ENCODE measurements around the gene C19orf25. TPM values are rescaled to one million over a fixed set of nuclear protein-coding genes. Genes with fewer than 3 reads are reported as not detected.

The C19orf25 gene
- total RNA-seq, 4 donors from 2014 or later, result 35.5 to 68.5 (median 61.9) TPM

DNA sequence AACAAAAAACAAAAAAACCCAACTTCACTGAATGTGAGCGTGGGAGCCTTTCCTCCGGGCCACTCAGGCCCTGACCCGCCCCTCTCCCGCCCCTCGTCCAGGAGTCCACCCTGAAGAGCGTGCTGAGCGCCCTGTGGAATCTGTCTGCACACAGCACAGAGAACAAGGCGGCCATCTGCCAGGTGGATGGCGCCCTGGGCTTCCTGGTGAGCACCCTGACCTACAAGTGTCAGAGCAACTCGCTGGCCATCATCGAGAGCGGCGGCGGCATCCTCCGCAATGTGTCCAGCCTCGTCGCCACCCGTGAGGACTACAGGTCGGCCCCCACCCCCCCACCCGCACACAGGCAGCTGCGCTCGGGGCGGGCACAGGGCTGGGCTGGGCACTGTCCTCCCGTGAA lies 17.2 kb downstream of the C19orf25 start:
- Histone ChIP-seq H3K27me3 (peaks cover 0 to 17% of the 10 kb centered on the region in 2 donors), H3K9me3 (no peaks in the 10 kb centered on the region)
- TF ChIP-seq, protein P1, sequence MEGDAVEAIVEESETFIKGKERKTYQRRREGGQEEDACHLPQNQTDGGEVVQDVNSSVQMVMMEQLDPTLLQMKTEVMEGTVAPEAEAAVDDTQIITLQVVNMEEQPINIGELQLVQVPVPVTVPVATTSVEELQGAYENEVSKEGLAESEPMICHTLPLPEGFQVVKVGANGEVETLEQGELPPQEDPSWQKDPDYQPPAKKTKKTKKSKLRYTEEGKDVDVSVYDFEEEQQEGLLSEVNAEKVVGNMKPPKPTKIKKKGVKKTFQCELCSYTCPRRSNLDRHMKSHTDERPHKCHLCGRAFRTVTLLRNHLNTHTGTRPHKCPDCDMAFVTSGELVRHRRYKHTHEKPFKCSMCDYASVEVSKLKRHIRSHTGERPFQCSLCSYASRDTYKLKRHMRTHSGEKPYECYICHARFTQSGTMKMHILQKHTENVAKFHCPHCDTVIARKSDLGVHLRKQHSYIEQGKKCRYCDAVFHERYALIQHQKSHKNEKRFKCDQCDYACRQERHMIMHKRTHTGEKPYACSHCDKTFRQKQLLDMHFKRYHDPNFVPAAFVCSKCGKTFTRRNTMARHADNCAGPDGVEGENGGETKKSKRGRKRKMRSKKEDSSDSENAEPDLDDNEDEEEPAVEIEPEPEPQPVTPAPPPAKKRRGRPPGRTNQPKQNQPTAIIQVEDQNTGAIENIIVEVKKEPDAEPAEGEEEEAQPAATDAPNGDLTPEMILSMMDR (IDR thresholded peaks at IDR 0.05), result no peak
- TF ChIP-seq POLR2A (IDR thresholded peaks at IDR 0.05), result no peak

DNA sequence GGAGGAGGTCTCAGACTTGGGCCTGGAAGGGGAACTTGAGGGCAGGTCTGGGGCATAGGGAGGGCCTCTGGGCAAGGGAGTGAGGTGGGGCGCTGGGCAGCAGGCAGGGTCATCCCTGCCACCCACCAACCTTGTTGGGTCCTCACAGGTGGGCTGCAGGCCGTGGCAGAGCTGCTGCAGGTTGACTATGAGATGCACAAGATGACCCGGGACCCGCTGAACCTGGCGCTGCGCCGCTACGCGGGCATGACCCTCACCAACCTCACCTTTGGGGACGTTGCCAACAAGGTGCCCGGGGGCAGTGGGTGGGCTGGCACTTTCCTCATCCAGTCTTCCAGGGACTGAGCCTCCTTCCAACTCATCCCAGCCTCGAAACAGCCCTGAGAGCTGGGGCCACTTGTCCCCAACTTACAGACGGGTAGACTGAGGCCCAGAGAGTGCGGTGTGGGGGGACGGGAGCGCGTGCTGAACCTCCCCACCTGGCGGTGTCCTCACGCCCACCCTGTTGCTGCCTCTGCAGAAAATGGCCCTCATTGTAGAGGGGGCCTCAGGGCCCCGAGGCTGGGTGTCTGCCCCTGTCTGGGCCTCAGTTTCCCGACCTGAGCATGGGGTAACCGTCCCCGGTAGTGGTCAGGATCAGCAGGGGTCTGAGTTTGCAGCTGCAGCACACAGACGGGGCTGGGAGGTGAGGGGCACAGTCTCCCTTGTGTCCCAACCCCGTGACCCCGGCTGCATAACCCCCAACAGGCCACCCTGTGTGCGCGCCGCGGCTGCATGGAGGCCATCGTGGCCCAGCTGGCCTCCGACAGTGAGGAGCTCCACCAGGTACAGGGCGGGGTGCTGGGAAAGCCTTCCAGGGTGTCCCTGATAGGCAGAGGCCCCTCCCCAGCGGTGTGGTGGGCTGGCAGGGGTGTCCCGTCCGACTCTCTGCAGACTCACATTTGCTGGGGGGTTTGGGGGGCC lies 18.7 kb downstream of the C19orf25 start:
- DNase-seq, result no peak
- Histone ChIP-seq H3K9me3 (peaks cover 0 to 5% (median 0%) of the 10 kb centered on the region in 4 donors), H3K36me3 (no peaks in the 10 kb centered on the region), H3K4me1 (peaks cover 0 to 13% (median 4%) of the 10 kb centered on the region in 4 donors), H3K27me3 (peaks cover 0 to 22% of the 10 kb centered on the region in 2 donors), H3K4me3 (no peak overlapping the region), H3K27ac (no peak overlapping the region)
- TF ChIP-seq, protein P1 (IDR thresholded peaks at IDR 0.05), result no peak
- no peak for TF ChIP-seq POLR2A (IDR thresholded peaks at IDR 0.05)

More for the DNA sequence above, 17.2 kb downstream of the C19orf25 start:
- no peak overlapping the region for H3K4me3 ChIP-seq
- H3K4me1 ChIP-seq, result peaks cover 0 to 18% (median 8%) of the 10 kb centered on the region in 4 donors
- no peaks in the 10 kb centered on the region for H3K36me3 ChIP-seq
- no peak overlapping the region for H3K27ac ChIP-seq
- DNase-seq, result no peak

DNA sequence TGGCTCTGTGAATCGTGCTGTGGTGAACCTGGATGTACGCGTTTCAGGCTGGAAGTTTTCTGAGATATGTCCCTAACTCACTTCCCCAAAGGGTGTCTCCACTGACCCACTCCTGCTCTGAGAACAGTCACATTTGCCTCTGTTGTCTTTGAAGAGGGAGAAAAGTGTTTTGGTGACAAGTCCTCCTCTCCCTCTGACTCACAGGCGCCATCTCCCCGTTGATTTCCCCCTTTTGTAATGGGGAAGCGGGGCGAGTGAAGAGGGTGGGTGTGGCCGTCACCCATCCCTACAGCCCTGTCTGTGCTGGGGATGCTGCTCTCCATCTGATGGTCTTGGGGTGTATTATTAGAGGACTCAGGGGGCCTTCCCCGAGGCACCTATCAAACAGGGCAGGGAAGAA lies 19.5 kb downstream of the C19orf25 start:
- Histone ChIP-seq H3K36me3 (no peaks in the 10 kb centered on the region), H3K4me1 (peaks cover 0 to 12% (median 9%) of the 10 kb centered on the region in 4 donors), H3K9me3 (peaks cover 0 to 6% (median 0%) of the 10 kb centered on the region in 4 donors), H3K4me3 (no peak overlapping the region), H3K27ac (no peak overlapping the region), H3K27me3 (peaks cover 0 to 27% of the 10 kb centered on the region in 2 donors)
- no peak for DNase-seq
- no peak for TF ChIP-seq POLR2A (IDR thresholded peaks at IDR 0.05)
- TF ChIP-seq, protein P1 (IDR thresholded peaks at IDR 0.05), result no peak

DNA sequence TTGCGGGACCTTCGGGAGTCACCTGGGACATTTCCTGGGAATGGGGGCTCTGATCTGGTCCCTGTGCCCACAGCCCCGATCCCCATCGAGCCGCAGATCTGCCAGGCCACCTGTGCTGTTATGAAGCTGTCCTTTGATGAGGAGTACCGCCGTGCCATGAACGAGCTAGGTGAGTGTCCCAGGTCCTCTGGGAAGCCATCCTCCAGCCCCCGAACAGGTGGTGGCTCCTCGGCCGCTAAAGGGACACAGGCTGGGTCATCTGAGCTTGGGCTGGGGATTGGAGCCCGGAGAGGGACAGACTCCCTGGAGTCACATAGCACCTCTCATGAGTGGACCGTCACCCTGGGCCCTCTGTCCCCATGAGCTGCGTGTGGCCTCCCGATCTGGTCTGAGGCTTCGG lies 21.1 kb downstream of the C19orf25 start:
- H3K27ac ChIP-seq, result no peak overlapping the region
- no peaks in the 10 kb centered on the region for H3K36me3 ChIP-seq
- peaks cover 0 to 22% (median 9%) of the 10 kb centered on the region in 4 donors for H3K4me1 ChIP-seq
- TF ChIP-seq POLR2A (IDR thresholded peaks at IDR 0.05), result no peak
- H3K4me3 ChIP-seq, result no peak overlapping the region
- H3K9me3 ChIP-seq, result peaks cover 0 to 6% (median 0%) of the 10 kb centered on the region in 4 donors
- no peak for DNase-seq
- peaks cover 0 to 36% of the 10 kb centered on the region in 2 donors for H3K27me3 ChIP-seq

DNA sequence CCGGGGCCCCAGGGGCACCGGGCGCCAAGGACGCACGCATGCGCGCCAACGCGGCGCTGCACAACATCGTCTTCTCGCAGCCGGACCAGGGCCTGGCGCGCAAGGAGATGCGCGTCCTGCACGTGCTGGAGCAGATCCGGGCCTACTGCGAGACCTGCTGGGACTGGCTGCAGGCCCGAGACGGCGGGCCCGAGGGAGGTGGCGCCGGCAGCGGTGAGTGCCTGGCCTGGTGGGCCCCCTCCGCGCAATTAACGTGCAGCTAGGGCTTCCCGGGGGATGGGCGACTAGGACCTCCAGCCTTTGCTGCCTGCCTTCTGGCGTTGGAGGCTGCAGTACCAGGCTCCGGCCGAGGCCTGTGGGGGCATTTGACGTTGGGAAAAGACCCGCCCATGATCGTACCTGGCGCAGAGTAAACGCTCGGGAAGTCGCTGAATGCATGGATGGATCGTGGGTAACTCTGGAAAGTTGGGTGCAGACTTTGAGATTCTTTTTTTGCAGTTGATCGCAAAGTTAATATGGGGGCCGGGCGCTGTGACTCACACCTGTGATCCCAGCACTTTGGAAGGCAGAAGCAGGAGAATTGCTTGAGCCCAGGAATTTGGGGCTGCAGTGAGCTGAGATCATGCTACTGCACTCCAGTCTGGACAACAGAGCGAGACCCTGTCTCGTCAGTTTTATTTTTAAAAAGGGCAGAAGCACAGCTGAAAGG lies 21.8 kb downstream of the C19orf25 start:
- Histone ChIP-seq H3K4me3 (no peak overlapping the region), H3K9me3 (peaks cover 0 to 6% (median 0%) of the 10 kb centered on the region in 4 donors), H3K4me1 (peaks cover 0 to 23% (median 9%) of the 10 kb centered on the region in 4 donors), H3K27ac (no peak overlapping the region), H3K36me3 (no peaks in the 10 kb centered on the region), H3K27me3 (peaks cover 0 to 42% of the 10 kb centered on the region in 2 donors)
- DNase-seq, result no peak
- no peak for TF ChIP-seq POLR2A (IDR thresholded peaks at IDR 0.05)
- TF ChIP-seq, protein P1 (IDR thresholded peaks at IDR 0.05), result no peak

Measured in Peyer's patch (tissue), 4 donors.